Measurements from ENCODE around the gene VWA3B. TPM values are rescaled to one million over a fixed set of nuclear protein-coding genes. Genes with fewer than 3 reads are reported as not detected.

Gene VWA3B
- polyA plus RNA-seq, 3 donors = 0.43 to 0.61 (median 0.51) TPM

DNA sequence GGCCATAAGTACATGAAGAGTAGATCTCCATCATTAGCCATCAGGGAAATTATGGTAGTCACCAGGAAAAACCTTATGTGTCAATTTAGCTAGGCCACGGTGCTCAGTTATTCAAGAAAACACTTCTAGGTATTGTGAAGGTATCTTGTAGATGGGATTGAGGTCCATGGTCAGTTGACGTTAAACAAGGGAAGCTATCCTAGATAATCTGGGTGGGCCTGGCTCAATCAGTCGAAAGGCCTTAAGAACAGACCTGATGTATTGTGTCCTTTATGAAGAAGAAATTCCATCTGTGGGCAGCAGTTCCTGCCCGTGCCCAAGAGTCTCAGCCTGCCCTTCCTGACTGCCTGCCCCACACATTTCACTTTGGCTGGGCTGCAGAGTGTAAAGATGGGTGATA, 242.6 kb downstream of the VWA3B start:
- no peak for DNase-seq

- no peak for DNase-seq
These were observed 246.0 kb downstream of the VWA3B start for GRCh38 chr2:98332989-98333388.

- DNase-seq = no peak
These were observed 247.0 kb downstream of the VWA3B start for GRCh38 chr2:98333922-98334321.

DNA sequence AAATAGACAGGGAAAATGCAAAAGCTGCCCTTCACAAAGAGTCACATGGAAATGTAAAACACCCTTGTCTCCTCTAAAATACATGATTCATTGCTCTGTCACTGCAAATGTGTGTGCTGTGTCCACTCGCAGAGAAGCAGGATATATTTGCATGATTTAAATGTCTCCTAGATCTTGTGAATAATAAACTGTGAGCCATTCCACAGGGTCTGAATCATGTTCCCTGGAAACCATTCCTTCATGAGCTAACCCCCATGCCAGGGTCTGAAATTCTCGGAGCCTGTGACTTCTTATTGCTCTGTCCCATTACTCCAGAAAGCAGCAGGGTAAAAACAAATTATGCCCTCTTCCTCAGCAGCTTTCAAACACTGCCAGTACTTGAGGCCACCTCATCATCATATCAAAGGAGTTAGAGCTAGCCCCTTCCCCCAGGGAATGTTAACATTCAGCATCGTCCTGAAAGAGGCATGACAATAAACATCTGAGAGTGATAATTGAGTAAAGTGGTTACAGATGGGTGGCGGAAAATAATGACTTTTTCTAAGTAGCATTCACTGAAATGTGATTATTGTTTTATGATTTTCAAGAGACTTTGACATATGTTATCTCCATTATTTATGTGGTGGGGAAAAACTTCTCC, 247.6 kb downstream of the VWA3B start:
- DNase-seq = no peak

GRCh38 chr2:98335271-98335670, 248.3 kb downstream of the VWA3B start:
- no peak for DNase-seq

DNA sequence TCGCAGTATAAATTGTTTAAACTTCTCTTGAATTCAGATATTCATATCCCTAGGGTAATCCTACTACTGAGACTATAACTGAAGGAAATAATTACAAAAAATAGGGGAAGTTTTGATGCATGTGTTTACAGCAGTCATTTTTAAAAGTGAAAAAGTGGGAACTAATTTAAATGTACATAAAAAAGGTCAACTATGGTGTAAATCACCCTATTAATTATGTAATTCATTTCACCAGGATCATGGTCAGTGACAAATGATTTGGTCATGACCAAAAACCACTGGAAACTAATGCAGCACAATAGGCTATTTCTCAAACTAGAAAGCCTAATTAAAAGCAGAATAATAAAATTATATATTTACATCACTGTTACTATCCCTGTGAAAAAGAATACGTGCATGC, 254.3 kb downstream of the VWA3B start:
- no peak for DNase-seq

DNA sequence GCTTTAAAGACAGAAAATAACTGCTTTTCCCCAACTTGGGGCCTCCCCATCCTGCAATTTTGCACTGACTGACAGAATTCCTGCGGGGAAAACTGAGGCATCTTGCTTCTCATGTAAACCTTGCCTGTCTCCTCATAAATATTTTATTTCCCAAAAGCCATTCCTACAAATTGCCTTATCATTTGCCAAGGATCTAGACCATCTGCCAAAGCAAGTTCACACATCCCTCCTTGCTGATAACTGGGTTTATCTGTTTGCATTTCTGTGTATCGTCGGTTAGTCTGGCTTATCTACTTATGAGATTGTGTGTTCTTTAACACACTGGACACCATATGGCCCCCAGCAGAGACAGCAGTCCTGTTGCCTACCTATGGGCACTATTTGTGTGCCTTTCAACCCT, 256.3 kb downstream of the VWA3B start:
- DNase-seq = no peak

- DNase-seq = peak; percentile 58
These were observed 259.6 kb downstream of the VWA3B start, which contains the start of gene CNGA3 for GRCh38 chr2:98346311-98347236. Gene CNGA3 (plus strand): TSS chr2:98346456. CDS start chr2:98369976, 23,520 bp downstream.

DNA sequence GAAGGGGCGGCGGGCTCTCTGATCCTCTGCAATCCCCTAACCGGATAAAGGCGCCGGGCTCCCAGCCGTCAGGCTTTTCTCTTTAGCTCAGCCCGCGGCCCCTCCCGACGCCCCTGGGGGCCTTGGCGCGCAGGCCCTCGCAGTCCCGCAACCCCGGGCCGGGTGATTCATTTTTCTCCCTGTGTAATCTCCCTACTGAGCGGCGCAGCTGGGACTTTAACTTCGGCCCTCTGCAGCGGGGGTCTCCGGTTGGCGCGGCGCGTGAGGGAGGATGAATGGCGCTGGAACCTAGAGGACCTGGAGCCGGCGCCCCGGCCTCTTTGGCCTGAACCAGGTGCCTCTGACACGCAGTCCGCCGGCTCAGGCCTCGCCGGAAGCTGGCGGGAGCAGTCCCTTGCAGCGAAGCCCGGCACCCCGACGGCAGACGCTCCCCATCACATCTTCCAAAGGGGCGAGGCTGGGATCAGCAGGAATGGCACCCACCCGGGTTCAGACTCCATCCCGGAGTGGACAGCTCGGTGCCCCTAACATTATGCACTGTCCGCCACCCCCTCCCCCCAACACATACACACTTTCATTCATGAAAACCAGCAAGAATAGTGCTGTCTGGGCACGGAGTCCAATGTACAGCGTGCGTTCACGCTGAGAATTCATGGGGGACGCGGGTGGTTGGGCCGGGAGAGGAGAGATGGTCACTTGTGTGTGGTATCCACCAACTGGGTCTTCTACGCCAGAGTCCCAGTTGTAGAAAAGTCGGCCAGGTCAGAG, 260.5 kb downstream of the VWA3B start:
- no peak for DNase-seq

DNA sequence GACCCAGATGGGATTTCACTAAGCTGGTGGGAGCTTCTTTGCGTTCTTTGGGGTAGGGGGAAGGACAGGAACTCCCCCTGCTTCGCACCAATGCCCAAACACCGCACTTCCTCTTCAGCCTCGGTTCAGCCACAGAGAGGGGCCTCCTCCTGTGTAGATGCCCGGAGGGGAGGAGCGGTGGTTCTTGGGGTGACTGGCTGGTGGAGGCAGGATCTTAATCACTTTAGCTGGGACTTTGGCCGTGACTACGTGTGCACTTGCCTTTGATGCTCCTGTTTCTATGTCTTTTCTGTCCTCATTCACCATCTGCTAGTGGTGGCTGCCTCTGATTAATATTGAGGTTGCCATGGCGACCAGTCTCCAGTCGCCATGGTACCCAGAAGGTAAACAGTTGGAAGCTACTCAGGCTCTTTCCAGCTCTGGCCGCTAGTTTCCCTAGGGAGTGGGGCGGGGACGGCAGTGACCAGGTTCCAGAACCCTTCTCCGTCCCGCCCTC, 261.1 kb downstream of the VWA3B start:
- no peak for DNase-seq

DNA sequence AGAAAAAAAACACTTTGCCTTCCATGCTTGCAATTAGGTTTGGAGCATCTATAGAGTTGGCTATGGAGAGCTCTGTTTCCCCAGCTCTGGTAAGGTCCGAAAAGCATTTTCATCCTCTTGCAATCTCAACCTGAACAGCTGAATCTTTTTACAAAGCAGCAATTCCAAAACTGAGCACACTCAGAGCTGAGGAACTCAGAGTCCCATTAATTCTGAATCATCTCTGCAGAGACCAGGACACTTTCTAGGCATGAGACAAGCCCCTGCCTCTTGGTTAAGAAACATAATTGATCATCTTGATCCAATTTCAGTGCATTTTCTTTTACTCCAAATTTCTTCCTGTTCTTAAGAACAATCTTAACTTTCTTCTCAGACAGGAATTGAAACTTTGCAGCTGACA, 263.4 kb downstream of the VWA3B start:
- DNase-seq = no peak

DNA sequence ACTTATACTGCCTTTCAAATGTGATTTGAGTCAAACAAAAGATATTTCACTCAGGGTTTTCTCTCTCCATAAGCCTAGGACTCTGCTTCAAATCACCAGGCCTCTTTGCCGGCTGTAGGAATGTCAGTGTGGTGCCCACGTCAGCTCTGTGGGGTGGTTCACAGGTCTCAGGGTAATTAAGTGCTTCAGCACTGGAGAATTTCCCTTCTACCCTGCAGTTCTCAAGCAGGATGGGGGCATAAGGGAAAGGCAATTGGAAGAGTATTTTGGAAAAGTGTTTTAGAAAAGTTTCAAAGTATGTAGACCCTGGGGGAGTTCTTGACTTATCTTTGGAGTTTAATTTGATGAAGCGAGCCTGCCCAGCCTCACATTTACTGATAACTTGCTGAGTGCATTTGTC, 268.9 kb downstream of the VWA3B start:
- no peak for DNase-seq

DNA sequence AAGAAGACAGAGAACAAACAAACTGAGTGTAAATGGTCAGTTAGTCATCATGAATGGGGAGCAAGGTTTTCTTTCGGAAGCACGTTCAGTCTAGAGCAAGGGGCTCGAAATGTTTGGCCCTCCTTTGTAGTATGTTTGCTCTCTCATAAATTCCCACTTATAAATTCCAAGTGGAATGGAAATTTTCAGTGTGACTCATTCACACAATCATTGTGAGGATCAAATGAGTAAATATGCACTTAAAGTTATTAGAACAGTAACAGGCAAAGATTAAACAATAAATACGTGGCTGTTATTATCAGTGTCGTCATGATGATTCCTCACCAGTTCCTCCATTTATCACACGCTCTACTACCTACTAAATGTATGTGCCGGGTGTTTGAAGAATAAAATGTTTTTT, 269.8 kb downstream of the VWA3B start:
- no peak for DNase-seq

DNA sequence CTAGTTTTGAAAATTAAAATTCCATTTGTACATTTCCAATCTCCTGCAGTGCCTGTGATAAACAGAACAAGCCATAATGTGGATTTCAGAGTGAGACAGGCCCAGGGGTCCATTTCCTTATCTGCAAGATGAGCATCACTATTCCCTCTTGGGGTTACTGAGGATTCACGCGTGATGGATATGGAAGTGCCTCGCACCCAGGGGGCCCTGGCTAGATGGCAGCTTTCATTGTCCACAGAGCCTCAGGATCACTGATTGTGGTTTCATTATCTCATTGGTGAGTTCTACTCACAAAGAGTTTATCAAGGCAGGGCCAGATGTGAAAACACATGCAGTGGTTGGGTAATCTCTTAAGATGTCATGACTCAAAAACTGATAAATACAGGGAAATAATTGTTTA, 270.9 kb downstream of the VWA3B start:
- no peak for DNase-seq

DNA sequence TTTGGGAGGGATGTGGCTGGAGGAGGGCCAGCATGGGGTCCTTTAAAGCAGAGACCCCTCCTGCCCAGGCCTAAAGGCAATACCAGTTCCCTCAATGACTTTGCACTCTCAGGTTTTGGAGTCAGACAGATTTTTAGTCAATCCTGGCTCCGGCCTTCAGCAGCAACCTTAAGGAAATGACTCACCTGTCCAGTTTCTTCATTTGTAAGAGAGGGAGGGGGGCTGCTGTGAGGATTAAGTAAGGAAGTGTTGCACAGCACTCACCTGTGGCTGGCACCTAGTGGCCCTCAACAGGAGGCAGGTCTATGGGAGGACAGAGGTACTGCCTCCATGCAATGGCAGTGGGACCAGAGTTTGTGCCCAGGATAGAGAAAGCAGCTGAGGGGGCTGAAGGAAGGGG, 273.0 kb downstream of the VWA3B start:
- no peak for DNase-seq

Other genes with a start within 250 kb of the VWA3B start
- gene TMEM131, start 91.2 kb upstream of the VWA3B start, polyA plus RNA-seq (ENCODE audit: insufficient read length in 3 of 3) = 10 to 100 TPM; 43.6 to 50.6 (median 48.2) TPM